Measurements from ENCODE around the gene PAPPA2.

DNA sequence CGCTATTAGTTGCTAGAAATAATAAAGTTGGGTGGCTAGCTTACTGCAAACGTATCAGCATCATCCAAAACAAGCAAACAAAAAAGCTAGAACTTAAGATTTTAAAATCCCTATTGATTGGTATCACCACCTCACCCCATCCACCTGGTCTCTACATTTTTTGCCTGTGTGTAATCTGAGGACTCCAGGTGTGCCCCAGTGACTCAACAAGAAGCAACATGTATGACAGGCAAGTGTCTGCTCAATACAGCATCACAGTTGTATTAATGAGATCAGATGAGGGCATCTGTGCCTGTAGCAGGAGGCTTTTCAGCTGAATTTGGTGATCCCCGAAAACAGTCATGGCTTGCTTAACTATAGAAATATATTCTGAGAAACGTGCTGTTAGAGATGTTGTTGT lies 14.6 kb upstream of the PAPPA2 start:
- TF ChIP-seq, protein P1, sequence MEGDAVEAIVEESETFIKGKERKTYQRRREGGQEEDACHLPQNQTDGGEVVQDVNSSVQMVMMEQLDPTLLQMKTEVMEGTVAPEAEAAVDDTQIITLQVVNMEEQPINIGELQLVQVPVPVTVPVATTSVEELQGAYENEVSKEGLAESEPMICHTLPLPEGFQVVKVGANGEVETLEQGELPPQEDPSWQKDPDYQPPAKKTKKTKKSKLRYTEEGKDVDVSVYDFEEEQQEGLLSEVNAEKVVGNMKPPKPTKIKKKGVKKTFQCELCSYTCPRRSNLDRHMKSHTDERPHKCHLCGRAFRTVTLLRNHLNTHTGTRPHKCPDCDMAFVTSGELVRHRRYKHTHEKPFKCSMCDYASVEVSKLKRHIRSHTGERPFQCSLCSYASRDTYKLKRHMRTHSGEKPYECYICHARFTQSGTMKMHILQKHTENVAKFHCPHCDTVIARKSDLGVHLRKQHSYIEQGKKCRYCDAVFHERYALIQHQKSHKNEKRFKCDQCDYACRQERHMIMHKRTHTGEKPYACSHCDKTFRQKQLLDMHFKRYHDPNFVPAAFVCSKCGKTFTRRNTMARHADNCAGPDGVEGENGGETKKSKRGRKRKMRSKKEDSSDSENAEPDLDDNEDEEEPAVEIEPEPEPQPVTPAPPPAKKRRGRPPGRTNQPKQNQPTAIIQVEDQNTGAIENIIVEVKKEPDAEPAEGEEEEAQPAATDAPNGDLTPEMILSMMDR (IDR thresholded peaks at IDR 0.05), result no peak
- no peak for TF ChIP-seq EP300 (IDR thresholded peaks at IDR 0.05)
